ENCODE results near the gene ACAA2. TPM values are rescaled to one million over a fixed set of nuclear protein-coding genes. Genes with fewer than 3 reads are reported as not detected.
"Not testable (repeated sequence)": the region's sequence is repeated elsewhere in the genome, so short reads cannot be mapped to it uniquely, and the experiment has no call there.

ACAA2 gene
- polyA plus RNA-seq, 12 donors, result 55.5 to 85.0 (median 78.3) TPM; not detected in 1

- DNase-seq, result no peak
Measured at GRCh38 chr18:49847524-49847923, 34.2 kb upstream of the ACAA2 start.

DNA sequence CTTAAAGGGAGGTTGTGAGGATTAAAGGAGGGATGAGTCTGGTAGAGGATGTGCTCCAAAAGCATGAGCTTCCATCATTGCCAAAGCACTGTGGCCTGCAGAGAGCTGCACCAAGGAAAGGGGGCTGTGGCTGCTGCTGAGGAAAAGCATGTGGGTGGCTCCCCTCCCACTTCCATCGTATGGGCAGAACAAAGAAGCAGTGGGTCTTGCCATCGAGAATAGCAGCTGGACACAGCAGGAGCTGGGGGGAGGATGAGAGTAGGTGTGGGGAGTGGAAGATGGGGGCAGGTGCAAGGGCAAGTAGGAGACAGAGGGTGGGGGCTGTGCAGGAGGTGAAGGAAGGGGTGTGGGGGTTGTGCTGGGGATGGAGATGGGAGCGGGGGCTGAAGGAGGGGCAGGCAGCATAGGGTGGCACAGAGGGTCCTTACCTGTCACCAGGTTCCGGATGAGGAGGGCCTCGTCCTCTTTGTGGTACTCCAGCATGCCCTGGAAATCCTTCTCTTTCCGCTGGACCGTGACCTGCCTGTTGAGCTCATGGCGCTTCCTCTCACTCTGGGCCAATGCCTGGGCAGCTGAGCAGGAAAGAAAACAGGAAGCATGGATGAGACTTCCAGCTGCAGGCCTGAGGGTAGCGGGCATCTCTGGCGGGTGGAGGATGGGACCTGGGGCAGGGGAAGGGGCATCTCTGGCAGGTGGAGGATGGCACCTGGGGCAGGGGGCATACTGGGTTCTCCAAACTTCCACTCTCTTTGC is 33.6 kb upstream of the ACAA2 start:
- DNase-seq, result no peak

GRCh38 chr18:49846361-49846662 is 33.0 kb upstream of the ACAA2 start:
- DNase-seq, result no peak

DNA sequence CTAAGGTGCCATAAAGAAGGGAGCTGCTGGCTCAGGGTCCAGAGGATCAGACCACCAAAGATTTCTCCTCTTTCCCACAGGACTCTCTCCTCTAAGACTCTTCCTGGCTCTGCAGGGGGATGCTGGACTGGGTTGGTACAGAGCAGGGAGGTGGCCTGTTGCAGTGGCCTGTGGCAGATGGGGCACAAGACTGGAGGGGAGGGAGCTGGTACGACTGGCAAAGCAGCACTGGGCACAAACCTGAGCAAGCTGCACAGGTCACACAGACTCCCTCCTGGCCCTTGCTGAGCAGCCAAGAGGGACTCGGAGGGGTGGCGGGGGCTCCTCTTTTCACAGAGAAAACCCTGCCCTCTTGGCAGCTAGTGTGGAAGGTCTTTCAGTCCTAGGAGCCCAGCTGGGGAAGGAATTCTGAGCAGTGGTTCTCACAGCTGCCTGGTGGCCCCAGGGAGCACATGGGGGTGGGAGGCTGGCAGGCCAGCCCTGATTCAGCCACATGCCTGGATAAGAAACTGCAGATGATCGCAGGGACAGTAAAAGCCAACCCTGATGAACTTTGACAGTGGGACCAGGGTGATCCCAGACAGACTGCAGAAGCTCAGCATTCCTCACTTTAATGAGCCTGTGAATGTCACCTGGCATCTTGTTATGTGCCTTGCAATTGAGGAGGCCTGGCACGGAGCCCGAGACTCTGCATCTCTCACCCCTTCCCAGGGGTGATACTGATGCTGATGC is 32.5 kb upstream of the ACAA2 start:
- no peak for DNase-seq

GRCh38 chr18:49844903-49845302 is 31.6 kb upstream of the ACAA2 start:
- no peak for DNase-seq

GRCh38 chr18:49843778-49844625 is 30.7 kb upstream of the ACAA2 start:
- DNase-seq, result no peak

GRCh38 chr18:49843131-49843530 is 29.8 kb upstream of the ACAA2 start:
- DNase-seq, result no peak

GRCh38 chr18:49842656-49843055 is 29.3 kb upstream of the ACAA2 start:
- DNase-seq, result no peak

GRCh38 chr18:49841236-49842217 is 28.2 kb upstream of the ACAA2 start:
- DNase-seq, result no peak

DNA sequence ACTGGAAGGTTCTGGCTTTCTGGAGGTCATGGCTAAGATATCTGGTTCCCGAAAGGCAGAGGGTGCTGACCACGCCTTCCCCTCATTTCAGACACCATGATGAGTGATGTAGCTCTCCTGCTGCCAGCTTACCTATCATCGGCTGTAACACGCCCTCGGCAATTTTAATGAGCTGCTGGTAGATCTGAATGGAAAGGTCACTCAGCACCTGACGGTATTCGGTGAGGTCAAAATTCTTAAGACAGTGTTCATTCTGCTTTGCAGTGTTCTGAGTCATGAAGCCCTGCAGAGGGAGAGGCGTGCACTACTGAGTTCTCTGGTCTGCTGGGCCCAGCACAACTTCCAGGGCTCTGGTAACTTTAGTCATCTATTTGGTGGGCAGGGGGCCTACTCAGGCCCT is 25.7 kb upstream of the ACAA2 start:
- no peak for DNase-seq

GRCh38 chr18:49838381-49838780 is 25.0 kb upstream of the ACAA2 start:
- DNase-seq, result no peak

GRCh38 chr18:49837889-49838288 is 24.6 kb upstream of the ACAA2 start:
- no peak for DNase-seq

DNA sequence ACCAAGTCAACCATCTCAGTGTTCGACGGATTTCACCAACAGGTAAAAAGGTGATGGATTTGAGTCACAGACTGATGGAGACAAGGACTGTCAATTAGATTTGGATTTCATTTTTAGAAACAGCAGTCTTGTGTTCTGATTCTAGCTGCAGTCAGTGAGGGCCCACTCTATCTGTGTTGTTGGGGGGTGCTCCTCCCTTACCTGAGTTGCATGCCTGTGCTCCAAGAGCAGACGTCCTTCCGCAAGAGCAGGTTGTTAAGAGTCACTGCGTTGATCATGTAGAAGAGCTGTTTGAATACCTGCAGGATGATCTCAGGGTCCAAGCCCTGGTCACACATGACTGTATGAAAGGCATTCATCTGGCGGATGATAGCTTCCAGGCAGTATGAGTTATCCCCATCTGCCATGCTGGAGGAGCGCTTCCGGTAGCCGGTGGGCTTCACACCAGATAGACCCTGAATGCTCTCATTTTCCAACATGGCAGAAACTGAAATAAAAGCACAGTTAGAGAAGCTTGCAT is 24.0 kb upstream of the ACAA2 start:
- not testable (repeated sequence) for DNase-seq

GRCh38 chr18:49835405-49835804 is 22.1 kb upstream of the ACAA2 start:
- DNase-seq, result no peak

GRCh38 chr18:49834258-49834657 is 20.9 kb upstream of the ACAA2 start:
- no peak for DNase-seq

DNA sequence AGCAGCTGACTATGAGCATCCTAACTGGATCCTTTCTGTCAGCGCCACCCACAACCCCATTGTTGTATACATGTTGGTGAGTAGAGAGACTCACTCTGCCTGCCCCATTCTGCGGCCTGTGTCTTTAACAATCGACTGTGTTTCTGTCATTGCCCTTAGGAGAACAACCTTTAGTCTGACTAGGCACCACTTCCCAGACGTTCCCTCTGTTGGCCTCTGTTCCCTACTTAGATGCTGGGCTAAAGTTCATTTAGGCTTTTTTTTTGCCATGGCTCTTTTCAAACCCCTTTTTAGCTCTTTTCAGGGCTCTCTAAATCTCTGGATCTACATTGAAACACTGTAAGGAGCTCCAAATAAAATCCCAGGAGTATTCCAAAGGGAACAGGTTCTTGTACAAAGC is 20.5 kb upstream of the ACAA2 start:
- no peak for DNase-seq

DNA sequence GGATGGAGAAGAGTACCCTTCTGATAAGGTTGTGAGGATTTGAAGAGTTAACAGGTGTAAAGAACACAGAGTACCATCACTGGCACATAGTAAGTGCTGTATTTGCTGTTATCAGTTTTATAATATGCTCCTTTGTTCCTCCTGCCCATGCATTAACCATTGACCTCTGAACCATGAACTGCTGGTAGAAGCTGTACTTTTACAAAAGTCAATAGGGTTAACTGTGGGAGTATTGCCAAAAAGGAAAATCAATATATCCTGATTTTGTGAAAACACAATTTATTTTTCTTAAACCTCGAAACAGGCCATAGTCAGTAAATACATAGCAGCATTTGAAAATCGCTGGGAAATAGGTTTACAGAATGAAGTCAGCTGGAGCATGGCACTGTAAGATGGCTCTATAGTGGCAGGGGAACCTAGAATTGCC is 18.9 kb upstream of the ACAA2 start:
- DNase-seq, result no peak

- no peak for DNase-seq
Measured at GRCh38 chr18:49827996-49828395, 14.7 kb upstream of the ACAA2 start.

DNA sequence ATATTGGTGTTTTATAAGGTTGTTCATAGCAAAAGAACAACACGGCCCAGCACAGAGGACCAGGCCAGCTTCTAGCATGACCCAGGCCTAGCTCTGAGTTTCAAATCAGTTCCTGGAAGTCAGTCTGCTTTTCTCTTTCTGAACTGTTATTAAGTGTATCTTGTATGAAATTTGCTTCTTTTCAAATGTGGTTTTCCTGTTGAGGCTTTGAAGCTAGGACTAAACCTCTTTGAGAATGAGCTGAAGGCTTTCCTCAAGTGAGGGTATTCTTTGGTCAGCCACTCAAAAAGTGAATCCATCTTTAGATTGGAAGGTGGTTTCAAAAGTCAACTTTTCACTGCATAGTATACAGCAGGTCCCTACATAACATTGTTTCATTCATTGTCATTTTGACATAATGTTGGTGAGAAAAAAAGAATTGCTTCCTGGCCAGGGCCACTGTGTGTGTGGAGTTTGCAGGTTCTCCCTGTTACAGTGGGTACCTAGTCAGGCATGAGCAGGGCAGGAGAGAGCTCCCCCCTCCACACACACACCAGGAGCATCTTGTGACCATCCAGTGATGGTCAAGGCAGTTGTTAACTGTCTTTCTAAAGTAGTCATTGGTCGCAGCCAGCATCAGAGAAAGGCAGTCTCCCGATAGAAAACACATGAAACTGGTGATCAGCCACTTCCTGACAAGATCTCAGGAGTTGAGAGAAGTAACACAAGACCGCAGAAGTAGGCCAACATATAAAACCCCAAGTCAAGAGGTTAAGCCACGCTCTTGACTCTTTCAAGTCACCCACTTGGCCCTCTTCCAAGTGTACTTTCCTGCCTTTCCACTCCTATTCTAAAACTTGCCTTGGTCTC is 6.7 kb upstream of the ACAA2 start:
- no peak for DNase-seq

DNA sequence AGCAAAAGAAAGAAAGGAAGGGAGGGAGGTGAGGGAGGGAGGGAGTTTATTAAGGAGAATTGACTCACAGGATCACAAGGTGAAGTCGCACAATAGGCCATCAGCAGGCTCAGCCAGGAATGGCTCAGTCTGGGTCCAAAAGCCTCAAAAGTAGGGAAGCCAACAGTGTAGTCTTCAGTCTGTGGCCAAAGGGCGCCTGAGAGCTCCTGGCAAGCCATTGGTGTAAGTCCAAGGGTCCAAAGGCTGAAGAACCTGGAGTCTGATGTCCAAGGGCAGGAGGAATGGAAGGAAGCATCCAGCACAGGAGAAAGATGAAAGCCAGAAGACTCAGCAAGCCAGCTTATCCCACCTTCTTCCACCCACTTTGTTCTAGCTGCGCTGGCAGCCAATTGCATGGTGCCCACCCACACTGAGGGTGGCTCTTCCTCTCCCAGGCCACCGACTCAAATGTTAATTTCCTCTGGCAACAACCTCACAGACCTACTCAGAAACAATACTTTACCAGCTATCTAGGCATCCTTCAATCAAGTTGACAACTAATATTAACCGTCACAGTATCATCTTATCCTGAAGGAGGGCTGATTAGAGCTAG is 5.8 kb upstream of the ACAA2 start:
- no peak for DNase-seq

All from muscle of arm (tissue), 12 donors.